ENCODE measurements around the gene TFDP2.

- TF ChIP-seq, protein P1, sequence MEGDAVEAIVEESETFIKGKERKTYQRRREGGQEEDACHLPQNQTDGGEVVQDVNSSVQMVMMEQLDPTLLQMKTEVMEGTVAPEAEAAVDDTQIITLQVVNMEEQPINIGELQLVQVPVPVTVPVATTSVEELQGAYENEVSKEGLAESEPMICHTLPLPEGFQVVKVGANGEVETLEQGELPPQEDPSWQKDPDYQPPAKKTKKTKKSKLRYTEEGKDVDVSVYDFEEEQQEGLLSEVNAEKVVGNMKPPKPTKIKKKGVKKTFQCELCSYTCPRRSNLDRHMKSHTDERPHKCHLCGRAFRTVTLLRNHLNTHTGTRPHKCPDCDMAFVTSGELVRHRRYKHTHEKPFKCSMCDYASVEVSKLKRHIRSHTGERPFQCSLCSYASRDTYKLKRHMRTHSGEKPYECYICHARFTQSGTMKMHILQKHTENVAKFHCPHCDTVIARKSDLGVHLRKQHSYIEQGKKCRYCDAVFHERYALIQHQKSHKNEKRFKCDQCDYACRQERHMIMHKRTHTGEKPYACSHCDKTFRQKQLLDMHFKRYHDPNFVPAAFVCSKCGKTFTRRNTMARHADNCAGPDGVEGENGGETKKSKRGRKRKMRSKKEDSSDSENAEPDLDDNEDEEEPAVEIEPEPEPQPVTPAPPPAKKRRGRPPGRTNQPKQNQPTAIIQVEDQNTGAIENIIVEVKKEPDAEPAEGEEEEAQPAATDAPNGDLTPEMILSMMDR (IDR thresholded peaks at IDR 0.05): peak; percentile 68
- TF ChIP-seq EZH2 (IDR thresholded peaks at IDR 0.05) (no peak), EZH2phosphoT487 (IDR thresholded peaks at IDR 0.05) (no peak)
Observed at GRCh38 chr3:141913150-141913811, 236.1 kb downstream of the TFDP2 start.
